Motor neuron (in vitro differentiated cells): ENCODE results near the gene LRRC26. TPM values are rescaled to one million over a fixed set of nuclear protein-coding genes. Genes with fewer than 3 reads are reported as not detected.

Source experiments
- ATAC-seq, 8 experiments: fragments of 200-7000 bp; cut with Tn5 transposase; replicated peaks in 6 of 8; 2 replicates each; pipeline ENCODE4 v1.8.0; 2021; ENCODE audit warnings: mild to moderate bottlenecking in 8 of 8, moderate library complexity in 8 of 8
- H3K27ac ChIP-seq, 2 donors: fragments of 250-450 bp; sonication (Bioruptor Pico); 2 replicates each; pipeline ENCODE4 v1.9.0; 2021; ENCODE audit warnings: antibody characterized with exemption in 2 of 2, mild to moderate bottlenecking in 2 of 2, moderate library complexity in 1 of 2
- H3K4me1 ChIP-seq, 2 donors: fragments of 250-450 bp; sonication (Bioruptor Pico); replicated peaks in 1 of 2; 2 replicates each; pipeline ENCODE4 v1.6.1; 2021; ENCODE audit warnings: antibody characterized with exemption in 2 of 2, mild to moderate bottlenecking in 2 of 2, moderate library complexity in 1 of 2
- H3K4me3 ChIP-seq, 5 donors: fragments of 250-450 bp; sonication (Bioruptor Pico); 2 replicates each; pipeline ENCODE4 v1.9.0; 2021; ENCODE audit warnings: antibody characterized with exemption in 5 of 5, mild to moderate bottlenecking in 5 of 5, moderate library complexity in 4 of 5
- WGBS, 10 experiments: fragments of 450-650 bp; shearing (Covaris generic); methylation state at CpG; one replicate each; pipeline ENCODE4 v1.0.0; 2022; 5-methylcytosine and 5-hydroxymethylcytosine counted together
- in situ Hi-C, 9 experiments: fragments of 400-800 bp; cut with MboI; loops; one replicate each; pipeline ENCODE4 v1.15.0; 2021; ENCODE audit warnings: low sequenced_read_pairs in 9 of 9, low pct_unique_long_range_greater_than_20kb in 2 of 9; ENCODE audit not compliant: unreplicated experiment in 9 of 9
- total RNA-seq, 8 experiments: library from RNA; unstranded; fragments of 300-600 nt; gene quantifications; 2 replicates each; pipeline versions ENCODE4 v1.2.3 to v1.2.4, GENCODE V29; 2022

Gene LRRC26
- total RNA-seq, 8 experiments from 2014 or later = 0.17 to 1.00 (median 0.43) TPM; not detected in 5

DNA sequence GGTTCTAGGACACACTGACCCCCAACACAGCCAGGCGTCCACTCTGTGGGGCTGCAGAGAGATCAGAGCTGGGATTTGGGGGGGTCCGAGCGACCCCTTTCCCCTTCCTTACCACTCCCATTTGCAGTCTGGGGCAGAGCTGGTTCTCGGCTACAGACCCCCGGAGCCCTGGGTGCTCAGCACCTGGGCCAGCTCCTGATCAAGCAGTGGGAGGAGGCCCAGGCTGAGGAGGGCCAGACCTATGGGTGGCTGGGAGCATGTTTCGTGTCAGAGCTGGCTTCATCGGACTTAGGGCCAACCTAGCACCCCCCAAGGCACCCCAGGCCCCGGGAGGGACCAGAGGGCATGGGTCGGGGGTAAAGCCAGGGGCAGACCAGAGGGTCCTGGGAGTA lies 23.3 kb downstream of the LRRC26 start:
- no peak overlapping the region for H3K4me3 ChIP-seq
- H3K27ac ChIP-seq = no peak overlapping the region
- 26% methylated on average over 3 of the region's 9 CpGs; no CpG with 5 or more reads in 9 of the 10 experiments for WGBS, 10 experiments
- ATAC-seq = peak in 1 of 8 experiments; percentile 24
- in situ Hi-C loops = no loop called here
- no peaks in the 10 kb centered on the region for H3K4me1 ChIP-seq

DNA sequence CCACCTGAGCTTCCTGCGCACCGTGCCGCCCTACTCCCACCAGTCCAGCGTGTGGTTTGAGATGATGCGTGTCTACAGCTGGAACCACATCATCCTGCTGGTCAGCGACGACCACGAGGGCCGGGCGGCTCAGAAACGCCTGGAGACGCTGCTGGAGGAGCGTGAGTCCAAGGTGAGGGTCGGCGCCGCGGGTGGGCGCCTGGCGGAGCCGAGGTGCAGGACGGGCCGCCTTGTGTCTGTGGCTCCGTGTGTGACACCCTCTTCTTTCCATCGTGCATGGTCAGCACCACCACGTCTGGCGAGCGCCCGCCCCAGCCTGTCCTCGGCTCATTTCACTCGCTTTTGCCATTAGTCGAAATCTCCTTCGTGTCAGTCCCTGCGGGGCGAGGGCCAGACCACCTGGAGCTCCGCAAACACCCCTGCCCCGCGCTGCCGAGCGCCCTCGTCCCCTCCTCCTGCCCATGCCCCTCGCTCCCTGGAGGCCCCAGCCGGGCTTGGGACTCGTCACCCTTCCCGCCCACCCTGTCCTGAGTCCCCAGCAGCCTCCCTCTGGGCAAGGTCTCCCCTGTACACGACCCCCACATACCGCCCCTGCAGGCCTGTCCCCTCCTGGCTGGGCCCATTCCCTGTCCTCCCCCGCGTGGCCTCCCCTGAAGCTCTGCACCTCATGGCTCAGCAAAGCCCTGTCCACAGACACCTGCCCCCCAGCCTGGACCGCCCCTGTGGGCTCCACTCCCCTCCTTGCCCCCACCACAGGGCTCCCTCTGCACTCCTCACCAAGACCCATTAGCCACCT lies 23.9 kb downstream of the LRRC26 start:
- Histone ChIP-seq H3K27ac (no peak overlapping the region), H3K4me3 (no peak overlapping the region), H3K4me1 (no peaks in the 10 kb centered on the region)
- no CpG with 5 or more reads among the region's 49 CpGs for whole genome bisulfite sequencing, 10 experiments
- in situ Hi-C loops = no loop called here
- ATAC-seq = no peak

DNA sequence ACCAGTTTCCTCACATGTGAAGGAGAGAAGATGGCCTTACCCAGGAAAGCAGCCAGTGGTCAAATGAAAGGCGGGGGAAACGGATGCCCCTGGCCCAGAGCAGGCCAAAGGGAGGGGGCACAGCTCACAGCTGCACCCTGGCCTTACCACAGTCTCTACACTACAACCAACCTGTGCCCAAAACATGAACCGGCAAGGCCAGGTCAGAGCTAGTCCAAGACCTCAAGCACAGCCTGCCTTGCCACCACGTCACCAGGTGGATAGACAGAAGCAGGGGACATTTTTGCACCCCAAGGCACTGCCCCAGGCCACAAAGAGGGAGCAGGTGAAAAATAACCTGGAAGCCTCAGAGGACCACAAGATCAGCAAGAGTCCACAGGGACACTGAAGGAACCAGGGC lies 26.4 kb downstream of the LRRC26 start:
- H3K4me1 ChIP-seq = peaks cover 0 to 5% of the 10 kb centered on the region in 2 donors
- 11 to 50% (median 15%) methylated on average over 1 to 3 of the region's 4 CpGs; no CpG with 5 or more reads in 4 of the 10 experiments for WGBS, 10 experiments
- H3K4me3 ChIP-seq = no peak overlapping the region
- H3K27ac ChIP-seq = no peak overlapping the region
- in situ Hi-C loops = no loop called here
- ATAC-seq = no peak

DNA sequence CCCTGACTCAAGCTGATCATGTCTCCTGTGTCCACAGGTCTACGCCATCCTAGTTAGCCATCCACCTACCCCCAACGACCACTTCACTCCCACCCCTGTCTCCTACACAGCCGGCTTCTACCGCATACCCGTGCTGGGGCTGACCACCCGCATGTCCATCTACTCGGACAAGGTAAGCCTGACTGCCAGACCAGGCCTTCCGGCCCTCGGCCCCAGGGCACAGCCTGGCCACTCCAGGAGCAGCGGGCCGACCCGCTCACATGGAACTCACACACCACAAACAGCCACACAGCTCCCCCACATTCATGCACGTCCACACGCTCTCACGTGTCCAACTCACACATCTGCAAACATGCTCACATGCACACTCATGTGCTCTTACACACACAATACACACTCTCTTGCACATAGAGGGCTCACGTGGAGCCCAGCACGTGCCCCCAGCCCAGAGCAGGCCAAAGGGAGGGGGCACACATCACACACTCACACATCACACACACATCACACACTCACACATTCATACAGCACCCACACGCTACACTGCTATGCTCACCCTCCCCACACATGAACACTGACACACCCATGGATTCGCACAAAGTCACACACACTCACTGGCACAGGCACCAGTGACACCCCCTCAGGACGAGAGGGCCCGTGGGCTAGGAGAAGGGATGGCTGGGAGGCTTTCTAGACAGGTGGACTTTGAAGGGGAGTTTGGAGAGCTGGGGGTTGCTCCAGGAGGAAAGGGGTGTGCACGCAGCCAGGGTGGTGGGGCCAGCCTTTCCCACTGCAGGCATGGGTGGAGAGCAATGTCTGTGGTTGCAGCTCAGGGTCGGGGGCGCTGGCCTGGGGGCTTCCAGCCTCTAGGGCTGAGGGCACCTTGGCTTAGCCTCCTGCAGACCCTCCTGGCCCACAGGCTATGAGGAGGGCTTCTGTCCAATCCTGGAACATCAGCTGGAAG lies 27.6 kb downstream of the LRRC26 start:
- 14 to 100% (median 60%) methylated on average over 1 to 9 of the region's 24 CpGs; no CpG with 5 or more reads in 4 of the 10 experiments for WGBS, 10 experiments
- H3K4me3 ChIP-seq = no peak overlapping the region
- H3K27ac ChIP-seq = no peak overlapping the region
- in situ Hi-C loops = no loop called here
- ATAC-seq = no peak
- peaks cover 7 to 12% of the 10 kb centered on the region in 2 donors for H3K4me1 ChIP-seq

DNA sequence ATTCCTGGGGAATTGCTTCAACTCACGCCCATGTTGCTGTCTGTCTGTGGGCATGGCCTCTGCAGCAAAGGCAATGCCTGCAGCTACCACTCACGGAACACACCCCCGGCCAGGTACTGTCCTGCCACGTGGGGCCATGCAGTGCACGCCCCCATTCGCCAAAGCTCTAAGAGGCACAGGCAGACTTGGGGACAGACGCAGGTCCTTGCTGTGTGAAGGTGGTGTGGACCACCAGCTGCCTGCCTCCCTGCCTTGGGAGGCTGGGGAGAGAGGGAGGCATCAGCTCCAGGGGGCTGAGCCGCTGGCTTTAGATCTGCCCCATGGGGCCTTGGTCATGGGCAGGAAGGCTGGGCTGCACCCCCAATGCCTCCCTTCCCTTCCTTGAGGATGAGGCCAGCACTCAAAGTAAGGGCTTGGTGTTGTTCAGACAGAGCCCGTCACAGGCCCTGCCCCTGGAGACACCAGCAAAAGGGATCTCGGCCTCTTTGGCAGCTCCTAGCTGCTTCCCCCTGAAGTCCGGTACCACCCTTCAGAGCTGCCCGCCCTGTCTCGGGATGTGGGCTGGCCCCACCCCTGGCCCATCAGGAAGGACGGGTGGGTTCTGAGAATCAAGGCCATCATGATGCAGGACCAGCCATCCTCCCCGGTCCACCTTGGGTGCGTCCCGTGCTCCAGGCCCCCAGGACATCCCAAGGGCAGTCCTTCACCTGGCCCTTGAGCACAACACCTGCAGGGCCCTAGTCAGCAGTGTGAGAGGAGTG lies 28.6 kb downstream of the LRRC26 start:
- Histone ChIP-seq H3K27ac (no peak overlapping the region), H3K4me3 (no peak overlapping the region), H3K4me1 (peaks cover 10 to 12% of the 10 kb centered on the region in 2 donors)
- ATAC-seq = no peak
- 30 to 100% (median 60%) methylated on average over 1 to 4 of the region's 17 CpGs; no CpG with 5 or more reads in 5 of the 10 experiments for WGBS, 10 experiments
- in situ Hi-C loops = no loop called here

DNA sequence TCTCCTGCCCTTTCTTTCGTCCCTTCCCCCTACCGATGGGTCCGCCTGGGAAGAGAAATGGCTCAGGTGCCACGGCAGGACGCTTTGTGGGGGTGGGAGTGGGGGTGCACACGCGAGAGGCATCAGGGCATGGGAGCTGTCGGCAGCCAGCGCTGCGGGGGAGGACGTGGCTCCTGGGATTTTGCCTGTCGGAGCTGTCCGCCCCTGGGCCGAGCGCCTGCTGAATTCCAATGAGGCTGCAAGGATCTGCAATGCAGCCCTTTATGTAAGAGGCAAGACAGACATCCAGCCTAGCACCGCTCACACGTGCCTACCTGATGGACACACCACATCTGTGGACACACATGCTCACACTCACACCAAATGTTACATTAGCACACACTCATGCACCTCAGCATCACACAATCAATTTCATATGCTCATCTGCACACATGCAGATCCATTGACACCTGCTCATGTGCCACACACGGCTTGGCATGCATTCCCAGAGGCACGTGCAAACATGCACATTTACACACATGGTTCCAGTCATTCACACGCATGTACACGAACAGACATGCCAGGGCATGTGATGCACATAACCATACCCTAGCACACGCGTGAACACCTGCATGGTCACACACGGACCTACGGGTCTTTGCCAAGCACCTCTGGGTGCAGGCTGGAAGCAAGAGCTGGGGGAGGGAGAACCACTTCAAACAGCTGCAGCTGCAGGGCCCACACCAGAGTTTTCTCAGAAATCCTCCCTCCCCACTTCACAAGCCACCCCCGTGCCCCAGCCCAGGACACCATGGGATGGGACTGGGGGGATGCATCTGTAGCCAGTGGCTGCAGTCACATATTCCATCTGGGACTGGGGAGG lies 29.5 kb downstream of the LRRC26 start:
- Histone ChIP-seq H3K4me1 (peaks cover 10 to 12% of the 10 kb centered on the region in 2 donors), H3K27ac (no peak overlapping the region), H3K4me3 (peak overlapping the region in 2 of 5 donors; percentile 3 to 37)
- ATAC-seq = no peak
- WGBS, 10 experiments = 30 to 67% (median 50%) methylated on average over 1 to 9 of the region's 26 CpGs; no CpG with 5 or more reads in 4 of the 10 experiments
- in situ Hi-C loops = no loop called here

DNA sequence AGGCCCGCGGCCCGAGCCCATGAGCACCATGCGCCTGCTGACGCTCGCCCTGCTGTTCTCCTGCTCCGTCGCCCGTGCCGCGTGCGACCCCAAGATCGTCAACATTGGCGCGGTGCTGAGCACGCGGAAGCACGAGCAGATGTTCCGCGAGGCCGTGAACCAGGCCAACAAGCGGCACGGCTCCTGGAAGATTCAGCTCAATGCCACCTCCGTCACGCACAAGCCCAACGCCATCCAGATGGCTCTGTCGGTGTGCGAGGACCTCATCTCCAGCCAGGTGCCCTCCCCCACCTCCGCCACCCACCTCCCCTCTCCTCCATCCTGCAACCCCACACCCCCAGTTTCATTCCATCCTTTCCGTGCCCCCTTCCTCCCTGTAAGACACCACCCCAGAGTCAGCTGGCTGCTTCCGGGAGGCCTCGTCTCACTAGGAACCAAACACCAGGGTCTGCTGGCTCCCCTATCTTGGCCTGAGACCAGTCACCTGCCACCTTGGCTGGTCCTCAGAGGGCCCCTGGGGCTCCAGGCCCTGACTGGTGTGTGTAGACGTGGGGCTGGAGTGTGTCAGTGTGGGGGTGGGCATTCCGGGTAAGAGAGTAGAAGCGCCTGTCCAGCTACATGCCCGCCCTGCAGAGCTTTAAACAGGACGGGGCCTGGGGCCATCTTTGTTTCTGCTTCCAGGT lies 30.2 kb downstream of the LRRC26 start:
- Histone ChIP-seq H3K4me1 (peaks cover 10 to 12% of the 10 kb centered on the region in 2 donors), H3K4me3 (peak overlapping the region; percentile 12 to 37 (median 23)), H3K27ac (no peak overlapping the region)
- 20 to 53% methylated on average over 2 to 3 of the region's 37 CpGs; no CpG with 5 or more reads in 8 of the 10 experiments for WGBS, 10 experiments
- in situ Hi-C loops = no loop called here
- peak in 1 of 8 experiments; percentile 0 for ATAC-seq

DNA sequence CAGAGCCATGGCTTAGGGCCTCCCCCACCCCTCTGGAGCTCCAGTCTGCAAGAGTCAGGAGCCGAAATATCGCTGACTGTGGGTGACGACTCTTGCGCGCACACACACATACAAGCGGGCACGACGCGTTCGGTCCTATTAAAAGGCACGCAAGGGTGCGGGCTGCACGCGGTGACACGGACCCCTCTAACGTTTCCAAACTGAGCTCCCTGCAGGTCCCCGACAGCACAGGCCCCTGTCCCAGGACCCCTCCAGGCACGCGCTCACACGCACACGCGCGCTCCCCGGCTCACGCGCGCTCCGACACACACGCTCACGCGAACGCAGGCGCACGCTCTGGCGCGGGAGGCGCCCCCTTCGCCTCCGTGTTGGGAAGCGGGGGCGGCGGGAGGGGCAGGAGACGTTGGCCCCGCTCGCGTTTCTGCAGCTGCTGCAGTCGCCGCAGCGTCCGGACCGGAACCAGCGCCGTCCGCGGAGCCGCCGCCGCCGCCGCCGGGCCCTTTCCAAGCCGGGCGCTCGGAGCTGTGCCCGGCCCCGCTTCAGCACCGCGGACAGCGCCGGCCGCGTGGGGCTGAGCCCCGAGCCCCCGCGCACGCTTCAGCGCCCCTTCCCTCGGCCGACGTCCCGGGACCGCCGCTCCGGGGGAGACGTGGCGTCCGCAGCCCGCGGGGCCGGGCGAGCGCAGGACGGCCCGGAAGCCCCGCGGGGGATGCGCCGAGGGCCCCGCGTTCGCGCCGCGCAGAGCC lies 31.0 kb downstream of the LRRC26 start, which contains the start of gene GRIN1:
Gene GRIN1, plus strand, starts transcription at position 433 of the 746 bp plus-strand sequence. CDS start 333 bp downstream, outside the sequence.
- peaks cover 10 to 12% of the 10 kb centered on the region in 2 donors for H3K4me1 ChIP-seq
- in situ Hi-C loops = no loop called here
- peak within 1 kb of the TSS; percentile 12 to 37 (median 23) for H3K4me3 ChIP-seq
- 0 to 47% (median 30%) methylated on average over 3 to 13 of the region's 104 CpGs; no CpG with 5 or more reads in 7 of the 10 experiments for WGBS, 10 experiments
- peak within 1 kb of the TSS in 1 of 2 donors; percentile 59 for H3K27ac ChIP-seq
- ATAC-seq = peak; percentile 18 to 92 (median 38)

DNA sequence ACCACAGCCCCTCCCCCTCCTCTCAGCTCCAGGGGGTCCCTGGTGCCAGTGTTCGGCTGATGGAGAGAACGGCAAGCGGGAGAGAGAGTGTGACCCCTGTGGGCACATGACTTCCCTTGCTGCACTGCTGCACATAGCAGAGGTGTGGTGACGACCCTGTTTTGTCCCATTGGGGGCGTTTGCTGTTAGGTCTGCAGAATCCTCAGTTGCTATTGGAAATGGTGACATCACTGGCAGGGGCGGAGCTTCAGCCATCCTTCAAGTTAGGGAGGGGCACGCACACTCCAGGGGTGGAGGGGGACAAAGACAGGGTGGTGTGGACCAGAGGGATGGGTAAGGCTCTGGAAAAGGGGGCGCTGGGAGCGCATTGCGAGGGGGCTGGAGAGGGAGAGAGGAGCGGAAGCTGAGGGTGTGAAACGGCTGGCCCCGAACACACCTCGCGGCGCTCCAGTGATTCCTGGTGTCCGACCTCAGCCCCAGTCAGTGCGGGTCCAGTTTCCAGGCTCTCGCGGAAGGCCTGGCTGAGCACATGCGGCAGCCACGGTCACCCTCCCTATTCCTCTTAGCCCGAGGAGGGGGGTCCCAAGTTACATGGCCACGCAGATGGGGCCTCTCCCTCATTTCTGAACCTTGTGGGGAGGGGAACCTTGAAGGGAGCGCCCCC lies 31.7 kb downstream of the LRRC26 start:
- Histone ChIP-seq H3K27ac (peak overlapping the region in 1 of 2 donors; percentile 59), H3K4me3 (peak overlapping the region; percentile 12 to 37 (median 23)), H3K4me1 (peaks cover 10 to 12% of the 10 kb centered on the region in 2 donors)
- ATAC-seq = peak in 6 of 8 experiments; percentile 25 to 90 (median 86)
- 0 to 41% (median 20%) methylated on average over 1 to 8 of the region's 25 CpGs; no CpG with 5 or more reads in 5 of the 10 experiments for WGBS, 10 experiments
- in situ Hi-C loops = no loop called here

DNA sequence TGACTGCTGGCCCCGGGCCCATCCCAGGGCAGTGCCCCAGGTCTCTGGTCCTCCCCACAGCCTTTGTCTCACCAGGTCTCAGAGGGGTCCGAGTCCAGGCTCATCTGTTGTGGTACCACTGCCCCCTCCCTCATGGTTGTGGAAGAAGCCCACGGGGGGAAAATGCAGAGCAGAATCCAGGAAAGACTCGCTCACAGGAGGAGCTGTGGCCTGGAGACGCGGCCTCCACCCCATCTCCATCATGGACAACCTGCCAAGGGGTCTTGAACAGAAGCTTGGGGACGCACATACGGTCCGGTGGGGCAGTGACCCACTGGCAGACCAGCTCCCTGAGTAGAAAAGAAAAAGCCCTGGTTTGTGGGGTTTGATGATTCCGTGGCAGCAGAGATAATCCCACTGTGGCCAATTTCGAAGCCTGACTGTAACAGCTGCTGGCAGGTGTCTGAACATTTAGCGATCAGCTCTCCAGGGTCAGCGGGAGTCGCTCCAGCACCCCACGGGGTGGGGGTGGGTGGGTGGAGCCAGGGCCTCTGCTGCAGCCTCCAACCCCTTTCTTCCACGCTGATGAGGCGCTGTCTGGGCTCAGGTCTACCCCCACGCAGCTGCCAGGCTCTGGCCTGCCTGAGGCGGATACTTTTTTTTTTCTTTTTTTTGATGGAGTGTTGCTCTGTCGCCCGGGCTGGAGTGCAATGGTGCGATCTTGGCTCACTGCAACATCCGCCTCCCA lies 32.8 kb downstream of the LRRC26 start:
- peak in 2 of 8 experiments; percentile 10 to 13 for ATAC-seq
- Histone ChIP-seq H3K4me1 (peaks cover 10 to 12% of the 10 kb centered on the region in 2 donors), H3K4me3 (no peak overlapping the region), H3K27ac (no peak overlapping the region)
- WGBS, 10 experiments = 37 to 71% (median 67%) methylated on average over 1 to 9 of the region's 23 CpGs; no CpG with 5 or more reads in 4 of the 10 experiments
- in situ Hi-C loops = no loop called here
